GM12874 (cell line): ENCODE results near the gene OR2V1.

Experiments used
- CTCF ChIP-seq: IDR thresholded peaks from 2 replicates; pipeline ENCODE4 v1.5.1; 2011; ENCODE audit warnings: low read depth, mild to moderate bottlenecking, control low read depth, low read length, moderate library complexity; ENCODE audit not compliant: insufficient read depth

OR2V1 gene

GRCh38 chr5:181168595-181169118 is 37.7 kb upstream of the OR2V1 start:
- TF ChIP-seq CTCF: no peak

- peak; percentile 67 for TF ChIP-seq CTCF
Observed at GRCh38 chr5:181167814-181168488, 37.0 kb upstream of the OR2V1 start.

GRCh38 chr5:181166812-181167733 is 36.1 kb upstream of the OR2V1 start:
- no peak for TF ChIP-seq CTCF

- no peak for TF ChIP-seq CTCF
Observed at GRCh38 chr5:181164076-181164952, 33.3 kb upstream of the OR2V1 start.

GRCh38 chr5:181163487-181164075 is 32.6 kb upstream of the OR2V1 start:
- TF ChIP-seq CTCF: no peak

GRCh38 chr5:181161534-181162175 is 30.7 kb upstream of the OR2V1 start:
- no peak for TF ChIP-seq CTCF
